Measurements from ENCODE around the gene GZMM.

GZMM gene

GRCh38 chr19:511101-511851 lies 32.6 kb upstream of the GZMM start:
- DNase-seq (ENCODE audit: low read depth in 4 of 4, low spot score in 1 of 4) = peak; percentile 30 to 75 (median 50)

GRCh38 chr19:512547-513365 lies 31.1 kb upstream of the GZMM start:
- DNase-seq (ENCODE audit: low read depth in 4 of 4, low spot score in 1 of 4) = no peak

- DNase-seq (ENCODE audit: low read depth in 4 of 4, low spot score in 1 of 4) = no peak
Observed at GRCh38 chr19:513368-514165, 30.3 kb upstream of the GZMM start.

GRCh38 chr19:514166-514663 lies 29.6 kb upstream of the GZMM start:
- no peak for DNase-seq (ENCODE audit: low read depth in 4 of 4, low spot score in 1 of 4)

GRCh38 chr19:517721-518597 lies 25.9 kb upstream of the GZMM start:
- no peak for DNase-seq (ENCODE audit: low read depth in 4 of 4, low spot score in 1 of 4)

- peak in 2 of 4 experiments; percentile 26 to 34 for DNase-seq (ENCODE audit: low read depth in 4 of 4, low spot score in 1 of 4)
Observed at GRCh38 chr19:518598-519231, 25.1 kb upstream of the GZMM start.

GRCh38 chr19:519449-519865 lies 24.4 kb upstream of the GZMM start:
- DNase-seq (ENCODE audit: low read depth in 4 of 4, low spot score in 1 of 4) = no peak

GRCh38 chr19:522726-523125 lies 21.1 kb upstream of the GZMM start:
- no peak for DNase-seq (ENCODE audit: low read depth in 4 of 4, low spot score in 1 of 4)

GRCh38 chr19:524062-524674 lies 19.7 kb upstream of the GZMM start:
- DNase-seq (ENCODE audit: low read depth in 4 of 4, low spot score in 1 of 4) = no peak

- DNase-seq (ENCODE audit: low read depth in 4 of 4, low spot score in 1 of 4) = no peak
Observed at GRCh38 chr19:525029-525428, 18.8 kb upstream of the GZMM start.

- no peak for DNase-seq (ENCODE audit: low read depth in 4 of 4, low spot score in 1 of 4)
Observed at GRCh38 chr19:525857-526419, 17.9 kb upstream of the GZMM start.

- no peak for DNase-seq (ENCODE audit: low read depth in 4 of 4, low spot score in 1 of 4)
Observed at GRCh38 chr19:530134-531008, 13.5 kb upstream of the GZMM start.

GRCh38 chr19:531009-531752 lies 12.7 kb upstream of the GZMM start:
- DNase-seq (ENCODE audit: low read depth in 4 of 4, low spot score in 1 of 4) = peak; percentile 65 to 84 (median 72)

- DNase-seq (ENCODE audit: low read depth in 4 of 4, low spot score in 1 of 4) = no peak
Observed at GRCh38 chr19:531753-532560, 11.9 kb upstream of the GZMM start, which contains the start of gene CDC34. Gene CDC34 (plus strand): TSS chr19:531760. CDS start chr19:531932, 172 bp downstream.

- DNase-seq (ENCODE audit: low read depth in 4 of 4, low spot score in 1 of 4) = no peak
Observed at GRCh38 chr19:532561-533363, 11.1 kb upstream of the GZMM start.
